Sigmoid colon (tissue), 4 donors: ENCODE data around the gene KRT16.

ENCODE experiments used
- EP300 ChIP-seq, 4 donors: sonication (generic); formaldehyde crosslinking; IDR thresholded peaks; one replicate each; pipeline ENCODE4 v1.6.1; 2017; ENCODE audit warnings: antibody characterized with exemption in 4 of 4
- POLR2A ChIP-seq, 2 donors: fragments of 450-650 bp; IDR thresholded peaks; one replicate each; pipeline ENCODE4 v1.6.1; 2016; ENCODE audit warnings: antibody characterized with exemption in 2 of 2, mild to moderate bottlenecking in 2 of 2, moderate library complexity in 2 of 2
- POLR2AphosphoS5 ChIP-seq, 4 donors: sonication (generic); formaldehyde crosslinking; IDR thresholded peaks; one replicate each; pipeline ENCODE4 v1.6.1; 2017; ENCODE audit warnings: antibody characterized with exemption in 4 of 4

GRCh38 chr17:41629316-41629715 is 16.7 kb upstream of the KRT16 start:
- TF ChIP-seq POLR2AphosphoS5 (IDR thresholded peaks at IDR 0.05): no peak
- TF ChIP-seq EP300 (IDR thresholded peaks at IDR 0.05): no peak
- no peak for TF ChIP-seq POLR2A (IDR thresholded peaks at IDR 0.05)
